Measurements from ENCODE around the gene NUP155.
A peak's percentile ranks its signal among the peaks of the same experiment; 100 is the strongest.

DNA sequence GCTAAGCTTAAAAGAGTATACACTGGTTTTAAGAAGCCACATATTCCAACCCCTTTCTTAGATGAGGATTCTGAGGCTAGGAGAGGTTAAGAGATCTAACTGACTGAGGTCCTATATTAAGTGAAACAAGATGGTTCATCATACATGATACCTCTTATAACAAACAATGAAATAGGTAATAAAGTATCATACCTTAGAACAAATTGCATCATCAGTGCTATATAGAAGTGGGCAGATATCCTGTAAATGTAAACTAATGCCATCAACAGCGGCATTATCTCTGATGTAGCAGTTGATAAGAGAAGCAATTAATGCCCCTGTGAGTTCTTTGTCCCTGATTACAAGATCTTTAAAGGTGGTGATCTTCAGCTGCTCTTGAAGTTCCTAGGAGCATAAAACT, 60.5 kb downstream of the NUP155 start:
- TF ChIP-seq, protein P1, sequence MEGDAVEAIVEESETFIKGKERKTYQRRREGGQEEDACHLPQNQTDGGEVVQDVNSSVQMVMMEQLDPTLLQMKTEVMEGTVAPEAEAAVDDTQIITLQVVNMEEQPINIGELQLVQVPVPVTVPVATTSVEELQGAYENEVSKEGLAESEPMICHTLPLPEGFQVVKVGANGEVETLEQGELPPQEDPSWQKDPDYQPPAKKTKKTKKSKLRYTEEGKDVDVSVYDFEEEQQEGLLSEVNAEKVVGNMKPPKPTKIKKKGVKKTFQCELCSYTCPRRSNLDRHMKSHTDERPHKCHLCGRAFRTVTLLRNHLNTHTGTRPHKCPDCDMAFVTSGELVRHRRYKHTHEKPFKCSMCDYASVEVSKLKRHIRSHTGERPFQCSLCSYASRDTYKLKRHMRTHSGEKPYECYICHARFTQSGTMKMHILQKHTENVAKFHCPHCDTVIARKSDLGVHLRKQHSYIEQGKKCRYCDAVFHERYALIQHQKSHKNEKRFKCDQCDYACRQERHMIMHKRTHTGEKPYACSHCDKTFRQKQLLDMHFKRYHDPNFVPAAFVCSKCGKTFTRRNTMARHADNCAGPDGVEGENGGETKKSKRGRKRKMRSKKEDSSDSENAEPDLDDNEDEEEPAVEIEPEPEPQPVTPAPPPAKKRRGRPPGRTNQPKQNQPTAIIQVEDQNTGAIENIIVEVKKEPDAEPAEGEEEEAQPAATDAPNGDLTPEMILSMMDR (conservative IDR thresholded peaks at IDR 0.05; ENCODE audit: low read depth, low read length) = no peak
- TF ChIP-seq MAZ (IDR thresholded peaks at IDR 0.05; ENCODE audit: borderline replicate concordance, low read depth, low read length) (no peak), BHLHE40 (IDR thresholded peaks at IDR 0.05; ENCODE audit: low read depth, low read length) (no peak), FOS (IDR thresholded peaks at IDR 0.05; ENCODE audit: low read depth, low read length) (no peak), POLR2A (IDR thresholded peaks at IDR 0.05; ENCODE audit: low read depth, low read length) (no peak), CEBPB (IDR thresholded peaks at IDR 0.05; ENCODE audit: low read depth, low read length) (peak; percentile 44), RAD21 (IDR thresholded peaks at IDR 0.05; ENCODE audit: low read length) (no peak), RFX5 (IDR thresholded peaks at IDR 0.05; ENCODE audit: low read depth, low read length) (no peak), MXI1 (IDR thresholded peaks at IDR 0.05; ENCODE audit: borderline replicate concordance, low read depth, low read length) (no peak)

All from IMR-90 (cell line).